PC-9 (cell line): Measurements from ENCODE around the gene FDX2. TPM values are rescaled to one million over a fixed set of nuclear protein-coding genes. Genes with fewer than 3 reads are reported as not detected.

Experiments
- BruUV-seq: library from RNA; stranded (reverse); fragments of 400-500 nt; replicated peaks from 2 replicates; lab custom pipeline; 2021; lab: Mats Ljungman, UMichigan
- CTCF ChIA-PET: fragments of 300-600 bp; sonication (Branson Sonifier 250); formaldehyde crosslinking; loops from one replicate; lab custom pipeline; 2022; ENCODE audit warnings: antibody characterized with exemption; lab: Charles Lee
- POLR2A ChIA-PET: fragments of 300-600 bp; sonication (Branson Sonifier 250); formaldehyde crosslinking; loops from one replicate; lab custom pipeline; 2022; ENCODE audit warnings: antibody characterized with exemption; ENCODE audit not compliant: unreplicated experiment; lab: Charles Lee
- DNase-seq, 2 experiments: peaks; one replicate each; pipeline versions ENCODE4 v3.0.0 to v3.0.0-alpha.2; 2015 to 2022; ENCODE audit warnings: mixed read lengths in 1 of 2
- H2AFZ ChIP-seq: fragments of 200-600 bp; sonication (generic); 2 replicates; pipeline ENCODE4 v1.8.1; 2017; ENCODE audit warnings: antibody characterized with exemption
- H3F3A ChIP-seq: fragments of 200-600 bp; sonication (generic); 2 replicates; pipeline ENCODE4 v1.8.1; 2017; ENCODE audit warnings: antibody characterized with exemption, mild to moderate bottlenecking, low read depth; ENCODE audit not compliant: insufficient read depth
- H3K27ac ChIP-seq: fragments of 200-600 bp; sonication (generic); 2 replicates; pipeline ENCODE4 v1.6.1; 2016; ENCODE audit warnings: mixed run types
- H3K27me3 ChIP-seq: fragments of 200-600 bp; sonication (generic); 2 replicates; pipeline ENCODE4 v1.6.1; 2016; ENCODE audit warnings: low read depth, mixed run types; ENCODE audit not compliant: insufficient read depth
- H3K36me3 ChIP-seq: fragments of 200-600 bp; sonication (generic); 2 replicates; pipeline ENCODE4 v1.6.1; 2016; ENCODE audit warnings: low read depth, mixed run types
- H3K4me1 ChIP-seq: fragments of 200-600 bp; sonication (generic); replicated peaks from 2 replicates; pipeline ENCODE4 v1.6.1; 2016; ENCODE audit warnings: mixed run types; ENCODE audit not compliant: insufficient read depth
- H3K4me2 ChIP-seq: fragments of 200-600 bp; sonication (generic); 2 replicates; pipeline ENCODE4 v1.6.1; 2017; ENCODE audit warnings: mixed run types
- H3K4me3 ChIP-seq: fragments of 200-600 bp; sonication (generic); 2 replicates; pipeline ENCODE4 v1.6.1; 2016; ENCODE audit warnings: mixed run types
- H3K79me2 ChIP-seq: fragments of 200-600 bp; sonication (generic); 2 replicates; pipeline ENCODE4 v1.6.1; 2017; ENCODE audit warnings: low read depth, mixed run types
- H3K9me2 ChIP-seq: fragments of 200-600 bp; sonication (generic); 2 replicates; pipeline ENCODE4 v1.8.1; 2017; ENCODE audit warnings: mild to moderate bottlenecking; ENCODE audit not compliant: insufficient read depth
- H3K9me3 ChIP-seq: fragments of 200-600 bp; sonication (generic); 2 replicates; pipeline ENCODE4 v1.8.1; 2016; ENCODE audit warnings: low read depth; ENCODE audit not compliant: insufficient read depth
- H4K20me1 ChIP-seq: fragments of 200-600 bp; sonication (generic); 2 replicates; pipeline ENCODE4 v1.8.1; 2017; ENCODE audit not compliant: insufficient read depth
- CTCF ChIP-seq: fragments of 200-600 bp; sonication (generic); conservative IDR thresholded peaks from 2 replicates; pipeline ENCODE4 v1.6.1; 2017; ENCODE audit warnings: mixed run types, antibody characterized with exemption, mild to moderate bottlenecking, moderate library complexity
- EZH2 ChIP-seq: fragments of 200-600 bp; sonication (generic); IDR thresholded peaks from 2 replicates; pipeline ENCODE4 v1.8.0; 2017; ENCODE audit warnings: antibody characterized with exemption, low read depth
- intact Hi-C: fragments of 100-400 bp; cut with micrococcal nuclease; formaldehyde crosslinking; loops from one replicate; pipeline ENCODE4 v1.10.0; 2022; ENCODE audit not compliant: unreplicated experiment
- total RNA-seq: library from RNA; stranded (reverse); gene quantifications from 2 replicates; pipeline ENCODE4 v1.2.3, GENCODE V29; 2021

The FDX2 gene
- total RNA-seq, 1 experiment from 2014 or later: 23.1 TPM

GRCh38 chr19:10269333-10270179 is 46.3 kb downstream of the FDX2 start:
- H3K4me1 ChIP-seq: peaks cover 25% of the 10 kb centered on the region
- H3K36me3 ChIP-seq: no peaks in the 10 kb centered on the region
- no peaks in the 10 kb centered on the region for H3K9me3 ChIP-seq
- TF ChIP-seq EZH2 (no peak), CTCF (peak; percentile 100)
- peak; percentile 62 to 83 for DNase-seq
- H3K27ac ChIP-seq: no peak overlapping the region
- H2AFZ ChIP-seq: peak overlapping the region; percentile 30; the same call in 1 of the 2 replicates
- peak overlapping the region; percentile 83 for H3K4me2 ChIP-seq
- no TSS peak for BruUV-seq
- intact Hi-C loops: loop anchor here (1.0 to 10.0 kb wide), 4 partner anchors 45 to 295 kb away; partner anchors contain the start of genes CDKN2D, KRI1 and RAVER1
- no peaks in the 10 kb centered on the region for H4K20me1 ChIP-seq
- peak overlapping the region; percentile 64; the same call in 1 of the 2 replicates for H3K4me3 ChIP-seq
- H3K27me3 ChIP-seq: no peaks in the 10 kb centered on the region
- H3K9me2 ChIP-seq: no peaks in the 10 kb centered on the region
- CTCF ChIA-PET: interaction anchor here (0.5 to 1.6 kb wide), 9 partner anchors 10 to 125 kb away, joined by 3 to 11 read pairs (median 4); partner anchors contain the start of gene TYK2
- H3F3A ChIP-seq: peaks cover 33% of the 10 kb centered on the region
- POLR2A ChIA-PET: interaction anchor here (0.6 to 1.2 kb wide), 5 partner anchors 13 to 271 kb away, joined by 3 to 7 read pairs (median 4); no protein-coding TSS in a partner anchor
- H3K79me2 ChIP-seq: peaks cover 16% of the 10 kb centered on the region

GRCh38 chr19:10268071-10268470 is 47.7 kb downstream of the FDX2 start:
- no peak overlapping the region for H2AFZ ChIP-seq
- peaks cover 27% of the 10 kb centered on the region for H3F3A ChIP-seq
- no peaks in the 10 kb centered on the region for H3K9me3 ChIP-seq
- H3K27ac ChIP-seq: no peak overlapping the region
- TF ChIP-seq EZH2 (no peak), CTCF (no peak)
- H3K79me2 ChIP-seq: peaks cover 16% of the 10 kb centered on the region
- BruUV-seq: no TSS peak
- H3K4me1 ChIP-seq: peaks cover 25% of the 10 kb centered on the region
- H3K4me2 ChIP-seq: no peak overlapping the region
- POLR2A ChIA-PET: interaction anchor here (0.7 kb wide), 1 partner anchor 23 kb away, joined by 7 read pairs; no protein-coding TSS in a partner anchor
- H3K27me3 ChIP-seq: no peaks in the 10 kb centered on the region
- intact Hi-C loops: loop anchor here (2.0 to 10.0 kb wide), 2 partner anchors 47 to 297 kb away; partner anchors contain the start of genes CDKN2D and KRI1
- no peaks in the 10 kb centered on the region for H3K36me3 ChIP-seq
- no peak overlapping the region for H3K4me3 ChIP-seq
- DNase-seq: no peak
- H3K9me2 ChIP-seq: no peaks in the 10 kb centered on the region
- CTCF ChIA-PET: interaction anchor here (0.6 to 1.6 kb wide), 2 partner anchors 123 to 132 kb away, joined by 4 read pairs; no protein-coding TSS in a partner anchor
- H4K20me1 ChIP-seq: no peaks in the 10 kb centered on the region

- H2AFZ ChIP-seq: no peak overlapping the region
- H3K9me3 ChIP-seq: no peaks in the 10 kb centered on the region
- DNase-seq: no peak
- intact Hi-C loops: loop anchor here (10.0 kb wide), 1 partner anchor 298 kb away; the partner anchor contains the start of genes CDKN2D and KRI1
- no peak overlapping the region for H3K27ac ChIP-seq
- H3F3A ChIP-seq: peaks cover 21% of the 10 kb centered on the region
- ChIA-PET CTCF (interaction anchor here (0.6 to 1.6 kb wide), 4 partner anchors 49 to 146 kb away, joined by 3 to 5 read pairs (median 4); partner anchors contain the start of gene FDX2), POLR2A (no interaction called here)
- H3K27me3 ChIP-seq: no peaks in the 10 kb centered on the region
- peaks cover 19% of the 10 kb centered on the region for H3K4me1 ChIP-seq
- TF ChIP-seq CTCF (no peak), EZH2 (no peak)
- peaks cover 5% of the 10 kb centered on the region; the same call in 1 of the 2 replicates for H3K79me2 ChIP-seq
- H3K4me2 ChIP-seq: no peak overlapping the region
- H3K36me3 ChIP-seq: no peaks in the 10 kb centered on the region
- no peaks in the 10 kb centered on the region for H4K20me1 ChIP-seq
- H3K4me3 ChIP-seq: no peak overlapping the region
- H3K9me2 ChIP-seq: no peaks in the 10 kb centered on the region
- BruUV-seq: no TSS peak
Observed at GRCh38 chr19:10266706-10267105, 49.1 kb downstream of the FDX2 start.
